Posterior cingulate gyrus (tissue), 11 donors: ENCODE results near the gene ZBTB7B.

Source experiments
- DNase-seq, 10 donors: peaks; one replicate each; pipeline versions ENCODE4 v3.0.0 to v3.0.0-alpha.2; 2020 to 2021; ENCODE audit warnings: mixed read lengths in 3 of 10
- intact Hi-C: fragments of 100-400 bp; cut with DNase I; formaldehyde crosslinking; loops from one replicate; pipeline ENCODE4 v1.15.1; 2023

Gene ZBTB7B

GRCh38 chr1:155002464-155003226, at the start of gene ZBTB7B:
Gene ZBTB7B, plus strand, starts transcription at chr1:155002802. Its CDS starts 11,859 bp downstream, at chr1:155014661.
- DNase-seq: peak in 3 of 10 donors; percentile 21 to 72 (median 70)
- intact Hi-C loops: no loop called here

GRCh38 chr1:154953611-154954038, 49.0 kb upstream of the ZBTB7B start:
- intact Hi-C loops: no loop called here
- DNase-seq: peak in 3 of 10 donors; percentile 48 to 74 (median 67)

GRCh38 chr1:154954541-154954940, 48.1 kb upstream of the ZBTB7B start:
- peak in 1 of 10 donors; percentile 47 for DNase-seq
- intact Hi-C loops: no loop called here

- peak in 9 of 10 donors; percentile 46 to 95 (median 76) for DNase-seq
- intact Hi-C loops: no loop called here
These were observed 47.4 kb upstream of the ZBTB7B start for GRCh38 chr1:154955039-154955717.

- DNase-seq: peak in 9 of 10 donors; percentile 41 to 92 (median 73)
- intact Hi-C loops: no loop called here
These were observed 46.7 kb upstream of the ZBTB7B start, which contains the start of gene PBXIP1 for GRCh38 chr1:154955718-154956543. Gene PBXIP1, minus strand, starts transcription at chr1:154956099. Its CDS starts 2,378 bp downstream, at chr1:154953721.

- intact Hi-C loops: no loop called here
- peak in 9 of 10 donors; percentile 42 to 95 (median 63) for DNase-seq
These were observed 46.1 kb upstream of the ZBTB7B start for GRCh38 chr1:154956544-154956941.

GRCh38 chr1:154957091-154957657, 45.4 kb upstream of the ZBTB7B start:
- peak in 2 of 10 donors; percentile 5 to 62 for DNase-seq
- intact Hi-C loops: no loop called here

- peak in 1 of 10 donors; percentile 16 for DNase-seq
- intact Hi-C loops: no loop called here
These were observed 44.6 kb upstream of the ZBTB7B start for GRCh38 chr1:154958036-154958435.

- peak in 3 of 10 donors; percentile 33 to 79 (median 79) for DNase-seq
These were observed 43.7 kb upstream of the ZBTB7B start for GRCh38 chr1:154958681-154959425.

GRCh38 chr1:154959426-154959780, 43.2 kb upstream of the ZBTB7B start:
- intact Hi-C loops: no loop called here
- DNase-seq: peak in 2 of 10 donors; percentile 17 to 51

More at GRCh38 chr1:154958681-154959425, 43.7 kb upstream of the ZBTB7B start:
- intact Hi-C loops: no loop called here

- DNase-seq: peak in 1 of 10 donors; percentile 44
- intact Hi-C loops: loop anchor here (5.0 kb wide), 3 partner anchors 37 to 122 kb away; no protein-coding TSS in a partner anchor
These were observed 42.0 kb upstream of the ZBTB7B start for GRCh38 chr1:154960446-154961136.

- intact Hi-C loops: loop anchor here (5.0 kb wide), 3 partner anchors 36 to 121 kb away; no protein-coding TSS in a partner anchor
- DNase-seq: peak; percentile 62 to 96 (median 78)
These were observed 41.1 kb upstream of the ZBTB7B start, which contains the start of gene PYGO2 for GRCh38 chr1:154961207-154962155. Gene PYGO2, minus strand, starts transcription at chr1:154961782. Its CDS starts 206 bp downstream, at chr1:154961576.

GRCh38 chr1:154962156-154962749, 40.3 kb upstream of the ZBTB7B start:
- intact Hi-C loops: loop anchor here (5.0 kb wide), 3 partner anchors 35 to 120 kb away; no protein-coding TSS in a partner anchor
- peak in 2 of 10 donors; percentile 75 to 86 for DNase-seq

GRCh38 chr1:154962795-154963330, 39.7 kb upstream of the ZBTB7B start:
- intact Hi-C loops: loop anchor here (5.0 kb wide), 3 partner anchors 34 to 119 kb away; no protein-coding TSS in a partner anchor
- DNase-seq: peak in 2 of 10 donors; percentile 2 to 37

GRCh38 chr1:154963643-154964042, 39.0 kb upstream of the ZBTB7B start:
- intact Hi-C loops: loop anchor here (5.0 kb wide), 3 partner anchors 34 to 119 kb away; no protein-coding TSS in a partner anchor
- DNase-seq: peak in 2 of 10 donors; percentile 9 to 20

- intact Hi-C loops: loop anchor here (5.0 kb wide), 3 partner anchors 33 to 118 kb away; no protein-coding TSS in a partner anchor
- DNase-seq: peak in 2 of 10 donors; percentile 13 to 35
These were observed 38.2 kb upstream of the ZBTB7B start for GRCh38 chr1:154964359-154964758.
